Lower lobe of right lung (tissue), 2 donors: ENCODE data around the gene HPSE2. TPM values are rescaled to one million over a fixed set of nuclear protein-coding genes. Genes with fewer than 3 reads are reported as not detected.
A peak's percentile ranks its signal among the peaks of the same experiment; 100 is the strongest.

Source experiments
- ATAC-seq, 2 donors: fragments of 200-7000 bp; cut with Tn5 transposase; one replicate each; pipeline ENCODE4 v1.9.1; 2020 to 2022; ENCODE audit warnings: mild to moderate bottlenecking in 2 of 2, moderate library complexity in 2 of 2
- DNase-seq: peaks from one replicate; pipeline ENCODE4 v3.0.0-alpha.2; 2020
- H3K27ac ChIP-seq: fragments of 200-600 bp; one replicate; pipeline ENCODE4 v1.8.0; 2022
- H3K27me3 ChIP-seq: fragments of 200-600 bp; one replicate; pipeline ENCODE4 v1.8.0; 2022; ENCODE audit warnings: low read depth
- H3K36me3 ChIP-seq: fragments of 200-600 bp; one replicate; pipeline ENCODE4 v1.8.0; 2022; ENCODE audit warnings: mild to moderate bottlenecking
- H3K4me1 ChIP-seq: fragments of 200-600 bp; one replicate; pipeline ENCODE4 v1.8.0; 2022
- H3K4me3 ChIP-seq: fragments of 200-600 bp; one replicate; pipeline ENCODE4 v1.8.0; 2022; ENCODE audit warnings: mild to moderate bottlenecking
- H3K9me3 ChIP-seq: fragments of 200-600 bp; one replicate; pipeline ENCODE4 v1.8.0; 2022
- intact Hi-C: fragments of 100-400 bp; cut with DNase I; formaldehyde crosslinking; loops from one replicate; pipeline ENCODE4 v1.11.0; 2022
- total RNA-seq: library from RNA; stranded (reverse); fragmentation: NEBNext Ultra II Directional; extraction: Animal tissue kit (Norgen Biotek cat#: 25700); gene quantifications from one replicate; pipeline ENCODE4 v1.2.1, GENCODE V29; 2021
- TF ChIP-seq, protein P1 (sequence below): fragments of 200-600 bp; IDR thresholded peaks from one replicate; pipeline ENCODE4 v1.8.0; 2022; ENCODE audit warnings: antibody characterized with exemption, mild to moderate bottlenecking
- donor health status: DM: no; HTN: yes; CAD: no; lungs with severe emphysema.

Gene HPSE2
- total RNA-seq, 1 donor from 2014 or later, result 0.77 TPM

DNA sequence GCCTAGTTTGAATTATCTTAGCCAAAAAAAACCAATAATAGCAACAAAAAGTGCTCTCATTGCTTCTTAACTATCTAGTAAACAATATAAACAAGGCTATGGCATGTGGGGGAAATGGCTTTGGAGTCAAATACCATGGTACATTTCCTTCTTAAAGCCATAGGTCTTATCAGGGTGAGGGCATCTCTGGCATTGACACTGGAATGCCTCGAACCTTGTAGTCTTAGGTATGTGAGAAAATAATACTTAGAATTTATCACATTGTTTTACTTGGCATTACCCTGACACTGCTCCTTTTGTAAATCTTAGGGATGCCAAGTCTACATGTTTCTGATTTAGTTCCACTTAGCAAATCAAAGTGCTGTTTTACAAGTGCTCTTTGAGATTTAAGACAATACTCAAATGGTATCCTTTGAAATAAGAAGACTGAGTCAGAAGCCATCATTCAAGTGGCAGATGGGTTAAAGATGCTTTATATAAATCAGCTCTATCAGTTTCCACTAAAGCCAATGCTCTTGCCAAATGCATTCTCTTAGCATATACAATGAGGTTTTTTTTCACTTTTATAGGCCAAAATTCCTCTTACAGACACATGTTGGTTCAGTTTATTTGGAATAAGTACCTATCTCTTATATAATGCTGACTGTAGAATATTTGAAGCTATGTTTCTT lies 155.2 kb downstream of the HPSE2 start:
- intact Hi-C loops, result no loop called here
- TF ChIP-seq, protein P1, sequence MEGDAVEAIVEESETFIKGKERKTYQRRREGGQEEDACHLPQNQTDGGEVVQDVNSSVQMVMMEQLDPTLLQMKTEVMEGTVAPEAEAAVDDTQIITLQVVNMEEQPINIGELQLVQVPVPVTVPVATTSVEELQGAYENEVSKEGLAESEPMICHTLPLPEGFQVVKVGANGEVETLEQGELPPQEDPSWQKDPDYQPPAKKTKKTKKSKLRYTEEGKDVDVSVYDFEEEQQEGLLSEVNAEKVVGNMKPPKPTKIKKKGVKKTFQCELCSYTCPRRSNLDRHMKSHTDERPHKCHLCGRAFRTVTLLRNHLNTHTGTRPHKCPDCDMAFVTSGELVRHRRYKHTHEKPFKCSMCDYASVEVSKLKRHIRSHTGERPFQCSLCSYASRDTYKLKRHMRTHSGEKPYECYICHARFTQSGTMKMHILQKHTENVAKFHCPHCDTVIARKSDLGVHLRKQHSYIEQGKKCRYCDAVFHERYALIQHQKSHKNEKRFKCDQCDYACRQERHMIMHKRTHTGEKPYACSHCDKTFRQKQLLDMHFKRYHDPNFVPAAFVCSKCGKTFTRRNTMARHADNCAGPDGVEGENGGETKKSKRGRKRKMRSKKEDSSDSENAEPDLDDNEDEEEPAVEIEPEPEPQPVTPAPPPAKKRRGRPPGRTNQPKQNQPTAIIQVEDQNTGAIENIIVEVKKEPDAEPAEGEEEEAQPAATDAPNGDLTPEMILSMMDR, result no peak
- H3K9me3 ChIP-seq, result no peaks in the 10 kb centered on the region
- DNase-seq (no peak), ATAC-seq (peak in 1 of 2 donors; percentile 50)
- no peaks in the 10 kb centered on the region for H3K4me1 ChIP-seq
- no peaks in the 10 kb centered on the region for H3K27me3 ChIP-seq
- H3K4me3 ChIP-seq, result no peak overlapping the region
- no peaks in the 10 kb centered on the region for H3K36me3 ChIP-seq
- no peak overlapping the region for H3K27ac ChIP-seq

DNA sequence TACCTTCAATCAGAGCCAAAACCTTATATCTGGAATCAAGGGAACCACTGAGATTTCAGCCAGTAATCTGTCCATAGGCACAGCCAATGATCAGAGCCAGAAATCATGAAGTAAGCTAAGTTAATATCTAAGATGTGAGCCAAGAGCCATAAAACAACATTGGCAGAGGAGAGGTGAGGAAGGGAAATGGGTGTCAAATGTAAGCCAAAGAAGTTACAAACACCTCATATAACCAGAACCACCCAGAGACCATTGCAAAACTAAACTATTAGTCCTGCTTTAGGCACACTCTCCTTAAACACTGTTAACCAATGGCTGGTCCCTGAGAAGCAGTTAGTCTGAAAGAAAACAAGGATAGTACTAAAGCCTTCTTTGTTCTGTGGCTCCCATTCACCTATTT lies 173.1 kb downstream of the HPSE2 start:
- H3K9me3 ChIP-seq, result no peaks in the 10 kb centered on the region
- DNase-seq (no peak), ATAC-seq (no peak)
- no peak overlapping the region for H3K27ac ChIP-seq
- TF ChIP-seq, protein P1, result no peak
- H3K4me1 ChIP-seq, result no peaks in the 10 kb centered on the region
- intact Hi-C loops, result no loop called here
- H3K4me3 ChIP-seq, result no peak overlapping the region
- no peaks in the 10 kb centered on the region for H3K27me3 ChIP-seq
- no peaks in the 10 kb centered on the region for H3K36me3 ChIP-seq

DNA sequence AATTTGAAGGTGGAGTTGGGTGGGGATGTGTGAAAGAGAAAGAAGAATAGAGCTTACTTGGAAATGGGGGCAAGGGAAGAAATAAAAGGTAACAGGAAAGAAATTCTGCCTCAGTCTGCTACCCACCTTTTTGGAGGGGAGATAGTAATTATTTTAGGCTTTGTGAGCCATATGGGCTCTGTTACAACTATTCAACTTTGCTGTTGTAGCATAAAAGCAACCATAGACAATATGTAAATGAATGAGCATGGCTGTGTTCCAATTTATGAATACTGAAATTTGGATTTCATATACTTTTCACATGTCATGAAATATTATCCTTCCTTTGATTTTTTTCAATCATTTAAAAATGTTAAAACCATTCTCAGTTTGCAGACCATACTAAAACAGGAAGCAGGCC lies 176.9 kb downstream of the HPSE2 start:
- H3K4me3 ChIP-seq, result no peak overlapping the region
- no peaks in the 10 kb centered on the region for H3K27me3 ChIP-seq
- TF ChIP-seq, protein P1, result no peak
- intact Hi-C loops, result no loop called here
- no peak overlapping the region for H3K27ac ChIP-seq
- H3K4me1 ChIP-seq, result no peaks in the 10 kb centered on the region
- DNase-seq (no peak), ATAC-seq (no peak)
- no peaks in the 10 kb centered on the region for H3K36me3 ChIP-seq
- H3K9me3 ChIP-seq, result no peaks in the 10 kb centered on the region

DNA sequence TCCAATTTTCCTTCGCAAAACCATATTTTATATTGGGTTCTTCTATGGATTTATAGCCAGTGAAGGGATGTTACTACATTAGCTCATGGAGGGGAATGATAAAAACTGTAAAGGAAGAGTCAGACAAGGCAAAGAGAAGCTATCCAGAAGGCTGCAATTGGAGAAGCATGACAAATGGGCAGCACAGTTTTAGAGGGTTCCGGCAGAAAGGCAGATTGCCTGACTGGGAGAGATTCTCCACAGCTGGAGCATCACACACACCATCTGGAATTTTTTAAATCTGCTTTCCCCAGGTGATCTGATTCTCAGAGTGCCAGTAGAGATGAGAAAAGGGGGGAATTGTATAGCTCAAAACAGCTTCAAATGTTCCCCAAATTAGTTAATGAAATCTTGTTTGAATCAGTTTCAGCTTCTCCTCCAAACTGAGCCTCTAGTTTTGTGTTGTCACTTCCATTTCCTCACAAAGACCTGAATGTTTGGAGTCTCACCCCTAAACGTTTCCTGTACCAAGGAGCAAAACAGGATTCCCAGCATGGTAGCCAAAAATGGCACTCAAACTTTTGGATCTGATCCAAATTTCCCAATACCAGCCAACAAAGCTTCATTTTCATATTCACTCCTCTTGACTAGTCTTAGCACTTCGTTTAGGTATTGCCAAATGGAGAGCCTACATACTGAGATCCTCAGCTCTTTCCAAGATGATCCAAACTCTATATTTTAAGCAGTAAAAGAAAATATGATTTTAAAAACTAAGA lies 177.5 kb downstream of the HPSE2 start:
- TF ChIP-seq, protein P1, result no peak
- H3K4me3 ChIP-seq, result no peak overlapping the region
- DNase-seq (no peak), ATAC-seq (no peak)
- H3K9me3 ChIP-seq, result no peaks in the 10 kb centered on the region
- H3K27ac ChIP-seq, result no peak overlapping the region
- H3K36me3 ChIP-seq, result no peaks in the 10 kb centered on the region
- intact Hi-C loops, result no loop called here
- H3K27me3 ChIP-seq, result no peaks in the 10 kb centered on the region
- H3K4me1 ChIP-seq, result no peaks in the 10 kb centered on the region

DNA sequence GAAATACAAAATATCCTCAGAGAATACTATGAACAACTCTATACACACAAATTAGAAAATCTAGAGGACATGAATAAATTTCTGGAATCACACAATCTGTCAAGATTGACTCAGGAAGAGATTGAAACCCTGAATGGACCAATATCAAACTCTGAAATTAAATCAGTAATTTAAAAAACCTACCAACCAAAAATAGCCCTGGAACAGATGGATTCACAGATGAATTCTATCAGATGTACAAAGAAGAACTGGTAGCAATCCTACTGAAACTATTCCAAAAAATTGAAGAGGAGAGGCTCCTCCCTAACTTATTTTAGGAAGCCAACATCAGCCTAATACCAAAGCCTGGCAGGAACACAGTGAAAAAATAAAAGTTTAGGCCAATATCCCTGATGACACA lies 190.0 kb downstream of the HPSE2 start:
- intact Hi-C loops, result no loop called here
- Histone ChIP-seq H3K27ac (no peak overlapping the region), H3K36me3 (no peaks in the 10 kb centered on the region), H3K4me3 (no peak overlapping the region), H3K4me1 (no peaks in the 10 kb centered on the region), H3K27me3 (no peaks in the 10 kb centered on the region), H3K9me3 (peaks cover 8% of the 10 kb centered on the region)
- DNase-seq (no peak), ATAC-seq (no peak)
- TF ChIP-seq, protein P1, result no peak
